Fibroblast of mammary gland (primary cell): ENCODE data around the gene C10orf120.

Source experiments
- DNase-seq: peaks from one replicate; pipeline ENCODE4 v3.0.0-alpha.2; 2010; ENCODE audit warnings: low read depth
- H3K4me3 ChIP-seq: 2 replicates; pipeline ENCODE4 v1.5.1; 2011; ENCODE audit warnings: low read depth, mild to moderate bottlenecking, low read length, moderate library complexity; ENCODE audit not compliant: control insufficient read depth
- TF ChIP-seq, protein P1 (sequence below): conservative IDR thresholded peaks from 2 replicates; pipeline ENCODE4 v1.5.1; 2011; ENCODE audit warnings: low read depth, low read length, inconsistent platforms; ENCODE audit not compliant: control insufficient read depth, insufficient read depth

The C10orf120 gene

DNA sequence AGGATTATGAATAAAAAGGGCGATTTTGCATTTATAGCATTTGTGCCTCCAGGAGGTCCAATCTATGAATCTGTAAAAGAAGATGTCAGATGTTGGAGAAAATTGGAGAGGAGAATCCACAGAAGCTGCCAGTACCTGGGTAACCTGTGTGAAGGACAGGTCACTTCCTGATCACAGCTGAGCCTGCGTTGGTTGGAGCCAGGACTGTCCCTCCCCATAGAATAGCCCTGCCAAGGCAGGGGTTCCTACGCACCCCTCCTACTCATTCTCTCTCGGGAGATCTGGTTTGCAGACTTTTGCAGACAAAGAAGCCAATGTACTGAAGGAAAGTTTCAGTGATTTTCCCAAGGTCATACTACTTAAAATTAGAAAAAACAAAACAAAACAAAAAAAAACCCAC, 10.3 kb upstream of the C10orf120 start:
- H3K4me3 ChIP-seq = no peak overlapping the region
- TF ChIP-seq, protein P1, sequence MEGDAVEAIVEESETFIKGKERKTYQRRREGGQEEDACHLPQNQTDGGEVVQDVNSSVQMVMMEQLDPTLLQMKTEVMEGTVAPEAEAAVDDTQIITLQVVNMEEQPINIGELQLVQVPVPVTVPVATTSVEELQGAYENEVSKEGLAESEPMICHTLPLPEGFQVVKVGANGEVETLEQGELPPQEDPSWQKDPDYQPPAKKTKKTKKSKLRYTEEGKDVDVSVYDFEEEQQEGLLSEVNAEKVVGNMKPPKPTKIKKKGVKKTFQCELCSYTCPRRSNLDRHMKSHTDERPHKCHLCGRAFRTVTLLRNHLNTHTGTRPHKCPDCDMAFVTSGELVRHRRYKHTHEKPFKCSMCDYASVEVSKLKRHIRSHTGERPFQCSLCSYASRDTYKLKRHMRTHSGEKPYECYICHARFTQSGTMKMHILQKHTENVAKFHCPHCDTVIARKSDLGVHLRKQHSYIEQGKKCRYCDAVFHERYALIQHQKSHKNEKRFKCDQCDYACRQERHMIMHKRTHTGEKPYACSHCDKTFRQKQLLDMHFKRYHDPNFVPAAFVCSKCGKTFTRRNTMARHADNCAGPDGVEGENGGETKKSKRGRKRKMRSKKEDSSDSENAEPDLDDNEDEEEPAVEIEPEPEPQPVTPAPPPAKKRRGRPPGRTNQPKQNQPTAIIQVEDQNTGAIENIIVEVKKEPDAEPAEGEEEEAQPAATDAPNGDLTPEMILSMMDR = no peak
- no peak for DNase-seq

DNA sequence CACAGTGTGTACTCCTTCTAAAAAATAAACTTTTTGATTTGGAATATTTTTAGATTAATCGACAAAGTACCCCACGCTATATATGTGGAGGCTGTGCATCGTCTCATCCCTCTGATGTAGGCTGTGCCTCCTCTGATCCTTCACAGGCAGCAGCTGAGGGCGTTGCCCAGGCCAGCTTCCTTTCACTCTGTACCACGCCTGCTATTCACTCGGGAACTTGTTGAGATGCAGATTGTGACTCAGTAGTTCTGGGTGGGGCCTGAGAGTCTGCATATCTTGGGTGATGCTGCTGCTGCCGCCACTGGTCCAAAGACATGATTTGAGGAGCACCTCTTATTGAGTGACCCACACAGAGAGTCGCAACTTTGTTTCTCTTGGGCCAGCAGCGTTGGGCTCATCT, 7.9 kb upstream of the C10orf120 start:
- TF ChIP-seq, protein P1 = no peak
- DNase-seq = no peak
- no peak overlapping the region for H3K4me3 ChIP-seq

DNA sequence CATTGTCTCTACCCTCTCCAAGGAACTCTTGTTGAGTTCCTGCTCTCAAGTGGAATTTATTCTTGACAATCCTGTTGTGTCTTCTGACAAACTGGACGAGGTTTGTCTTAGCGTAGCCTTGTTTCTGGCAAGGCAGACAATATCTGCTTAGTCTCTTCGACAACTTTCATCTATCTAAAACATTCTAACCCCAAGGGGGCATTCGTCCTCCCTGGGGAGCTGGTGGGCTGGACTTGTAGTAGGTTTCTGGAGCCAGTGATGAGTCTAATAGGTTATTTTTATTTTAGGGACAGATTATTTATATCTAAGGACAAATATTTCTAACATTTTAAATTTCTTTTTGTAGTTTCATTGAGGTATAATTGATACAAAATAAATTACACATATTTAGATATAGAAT, 7.3 kb upstream of the C10orf120 start:
- H3K4me3 ChIP-seq = no peak overlapping the region
- no peak for DNase-seq
- TF ChIP-seq, protein P1 = no peak

DNA sequence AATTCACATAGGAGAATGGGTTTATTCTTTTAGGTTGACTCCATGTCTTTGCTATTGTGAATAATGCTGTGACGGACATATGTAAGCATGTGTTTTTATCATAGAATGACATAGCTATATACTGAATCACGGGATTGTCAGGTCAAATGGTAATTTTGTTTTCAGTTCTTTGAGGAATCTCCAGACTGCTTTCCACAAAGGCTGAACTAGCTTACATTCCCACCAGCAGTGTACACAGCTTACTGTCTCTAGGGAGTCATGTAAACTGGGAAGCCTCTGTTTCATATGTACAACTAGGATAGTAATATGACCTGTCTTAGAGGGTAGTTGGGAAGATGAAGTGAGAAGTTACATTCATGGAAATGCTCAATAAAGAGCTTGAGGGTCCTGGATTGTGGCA, 6.8 kb upstream of the C10orf120 start:
- no peak overlapping the region for H3K4me3 ChIP-seq
- TF ChIP-seq, protein P1 = no peak
- DNase-seq = no peak

DNA sequence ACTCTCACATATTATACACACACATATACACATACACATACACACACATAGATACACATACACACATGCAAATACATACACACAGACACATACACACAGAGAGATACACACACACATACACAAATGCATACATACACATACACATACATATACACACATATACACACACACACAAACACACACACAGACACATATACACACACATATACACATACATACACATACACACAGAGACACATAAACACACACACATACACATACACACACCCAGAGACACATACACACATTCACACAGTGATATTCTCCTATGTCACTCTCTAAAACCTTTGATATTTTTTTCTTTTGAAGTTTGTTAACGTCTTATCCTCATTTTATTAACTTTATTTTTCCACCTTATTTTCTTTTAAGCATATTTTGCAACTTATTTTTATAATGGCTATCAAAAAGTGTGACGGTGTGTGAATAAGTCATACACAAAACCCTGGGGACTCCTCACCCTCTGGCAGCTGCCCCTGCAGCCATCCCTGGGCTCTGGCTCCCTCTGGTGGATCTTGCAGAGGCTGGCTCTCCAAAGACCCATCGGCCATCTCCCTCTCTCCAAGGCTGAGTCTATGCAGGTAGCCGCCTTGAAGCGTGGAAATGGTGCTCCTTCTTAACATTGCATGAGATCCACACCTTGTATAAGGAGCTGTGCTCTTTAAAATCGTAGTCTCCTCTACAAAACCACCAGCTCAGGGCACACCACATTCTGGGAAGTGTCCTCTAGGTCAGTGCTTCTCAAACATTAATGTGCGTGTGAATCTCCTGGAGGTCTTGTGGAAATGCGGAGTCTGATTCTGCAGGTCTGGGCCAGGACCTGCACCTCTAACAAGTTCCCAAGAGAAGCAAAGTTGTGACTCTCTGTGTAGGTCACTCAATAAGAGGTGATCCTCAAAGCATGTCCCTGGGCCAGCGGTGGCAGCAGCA, 4.1 kb upstream of the C10orf120 start:
- TF ChIP-seq, protein P1 = peak; percentile 90
- peak; percentile 68 for DNase-seq
- H3K4me3 ChIP-seq = no peak overlapping the region

DNA sequence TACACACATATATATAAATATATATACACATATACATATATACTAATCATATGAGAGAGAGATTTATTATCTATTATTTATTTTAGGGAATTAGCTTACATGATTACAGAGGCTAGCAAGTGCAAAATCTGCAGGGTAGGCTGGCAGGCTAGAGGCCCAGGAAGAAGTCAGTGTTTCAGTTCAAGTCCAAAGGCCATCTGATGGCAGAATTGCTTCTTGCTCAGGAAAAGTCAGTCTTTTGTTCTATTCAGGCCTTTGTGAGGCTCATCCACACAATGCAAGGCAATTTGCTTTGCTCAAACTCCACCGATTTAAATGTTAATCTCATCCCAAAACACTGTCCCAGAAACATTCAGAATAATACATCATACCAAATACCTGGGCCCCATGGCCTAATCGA, 2.6 kb upstream of the C10orf120 start:
- TF ChIP-seq, protein P1 = no peak
- DNase-seq = no peak
- no peak overlapping the region for H3K4me3 ChIP-seq
